ENCODE results near the gene FLOT1. TPM values are rescaled to one million over a fixed set of nuclear protein-coding genes. Genes with fewer than 3 reads are reported as not detected.

Gene FLOT1
- total and polyA plus RNA-seq, 2 of the 13 experiments (the other 11 are each of a cell fraction or from before 2014, with no cell fraction given), result 82.3 to 130 TPM

DNA sequence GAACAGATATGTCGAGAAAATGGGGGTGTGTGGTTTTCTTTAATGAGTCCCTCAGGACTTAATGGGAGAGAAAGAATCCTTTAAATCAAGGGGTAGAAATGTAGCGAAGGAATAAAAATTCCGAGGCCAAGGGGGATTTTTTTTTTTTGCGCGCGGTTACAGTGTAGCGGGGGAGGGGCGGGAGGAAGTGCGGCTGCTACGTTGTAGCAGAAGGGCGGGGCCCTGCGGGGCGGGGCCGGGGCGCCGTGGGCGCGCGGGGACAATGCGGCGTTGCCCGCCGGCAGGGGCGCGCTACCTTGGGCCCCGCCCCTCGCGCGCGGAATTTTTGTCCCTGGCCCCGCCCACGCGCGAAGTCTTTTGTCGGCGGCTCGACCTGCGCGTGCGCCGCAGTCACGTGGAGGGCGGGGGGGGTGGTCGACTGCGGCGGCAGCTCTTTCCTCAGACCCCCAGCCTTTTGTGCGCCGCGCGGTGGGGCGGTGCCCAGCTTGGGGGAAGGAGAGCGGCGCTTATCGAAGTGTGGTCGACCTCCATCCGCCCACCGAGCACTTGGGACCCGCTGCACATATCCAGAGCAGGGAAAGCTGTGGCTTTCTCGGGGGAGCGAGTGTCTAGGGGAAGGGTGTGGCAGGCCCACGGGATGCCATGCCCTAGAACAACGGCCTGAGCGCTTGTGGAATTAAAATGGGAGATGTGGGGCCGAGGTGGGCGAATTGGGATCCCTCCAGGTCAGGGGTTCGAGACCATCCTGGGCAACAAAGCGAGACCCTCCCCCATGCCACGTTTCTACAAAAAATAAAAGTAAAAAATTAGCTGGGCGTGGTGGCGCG lies 21.1 kb downstream of the FLOT1 start (continued):
- no peak; the same call in 1 of the 2 replicates for TF ChIP-seq ZNF3 (CRISPR knock-in tag; IDR thresholded peaks at IDR 0.05)
- peak; percentile 26; the same call in 1 of the 2 replicates for TF ChIP-seq ZNF777 (CRISPR knock-in tag; IDR thresholded peaks at IDR 0.05)
- TF ChIP-seq ZNF577 (CRISPR knock-in tag; IDR thresholded peaks at IDR 0.05; ENCODE audit: borderline replicate concordance, low read depth), result no peak; the same call in 1 of the 2 replicates
- TF ChIP-seq ZNF557 (CRISPR knock-in tag; IDR thresholded peaks at IDR 0.05), result 0 out of 2 replicates have a peak, but pooled peaks have one; percentile 46
- TF ChIP-seq ZFP82 (CRISPR knock-in tag; IDR thresholded peaks at IDR 0.05; ENCODE audit: borderline replicate concordance), result 0 out of 2 replicates have a peak, but pooled peaks have one; percentile 6
- no peak for TF ChIP-seq NCOA5 (CRISPR knock-in tag; IDR thresholded peaks at IDR 0.05)
- peak; percentile 45 for TF ChIP-seq HNRNPLL (IDR thresholded peaks at IDR 0.05; ENCODE audit: low read depth, low read length, poor library complexity, severe bottlenecking)
- peak; percentile 77 for TF ChIP-seq SP5 (CRISPR knock-in tag; IDR thresholded peaks at IDR 0.05; ENCODE audit: borderline replicate concordance, low read depth)
- no peak for TF ChIP-seq PLSCR1 (CRISPR knock-in tag; IDR thresholded peaks at IDR 0.05; ENCODE audit: borderline replicate concordance)
- no peak; the same call in 1 of the 2 replicates for TF ChIP-seq ZNF558 (CRISPR knock-in tag; IDR thresholded peaks at IDR 0.05; ENCODE audit: borderline replicate concordance)
- no peak for TF ChIP-seq SYNCRIP (IDR thresholded peaks at IDR 0.05; ENCODE audit: insufficient read depth, low read depth, low read length)
- no peak for TF ChIP-seq ELK4 (CRISPR knock-in tag; IDR thresholded peaks at IDR 0.05; ENCODE audit: borderline replicate concordance)
- TF ChIP-seq TIGD3 (CRISPR knock-in tag; IDR thresholded peaks at IDR 0.05; ENCODE audit: borderline replicate concordance), result no peak
- no peak for TF ChIP-seq ZBTB25 (CRISPR knock-in tag; IDR thresholded peaks at IDR 0.05)
- 0 out of 2 replicates have a peak, but pooled peaks have one; percentile 49 for TF ChIP-seq MTF2 (CRISPR knock-in tag; IDR thresholded peaks at IDR 0.05; ENCODE audit: borderline replicate concordance)
- no peak for TF ChIP-seq RARA (CRISPR knock-in tag; IDR thresholded peaks at IDR 0.05)
- TF ChIP-seq, protein P1, sequence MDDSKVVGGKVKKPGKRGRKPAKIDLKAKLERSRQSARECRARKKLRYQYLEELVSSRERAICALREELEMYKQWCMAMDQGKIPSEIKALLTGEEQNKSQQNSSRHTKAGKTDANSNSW (CRISPR knock-in tag; IDR thresholded peaks at IDR 0.05; ENCODE audit: borderline replicate concordance), result no peak
- peak; percentile 66 for TF ChIP-seq KAT8 (CRISPR knock-in tag; IDR thresholded peaks at IDR 0.05)
- peak; percentile 80 for TF ChIP-seq CHD2 (IDR thresholded peaks at IDR 0.05; ENCODE audit: low read depth, low read length)
- no peak for TF ChIP-seq JDP2 (CRISPR knock-in tag; IDR thresholded peaks at IDR 0.05; ENCODE audit: borderline replicate concordance)
- TF ChIP-seq TEAD2 (CRISPR knock-in tag; IDR thresholded peaks at IDR 0.05), result 0 out of 2 replicates have a peak, but pooled peaks have one; percentile 58
- TF ChIP-seq MLLT10 (CRISPR knock-in tag; IDR thresholded peaks at IDR 0.05), result no peak
- TF ChIP-seq, protein P2, sequence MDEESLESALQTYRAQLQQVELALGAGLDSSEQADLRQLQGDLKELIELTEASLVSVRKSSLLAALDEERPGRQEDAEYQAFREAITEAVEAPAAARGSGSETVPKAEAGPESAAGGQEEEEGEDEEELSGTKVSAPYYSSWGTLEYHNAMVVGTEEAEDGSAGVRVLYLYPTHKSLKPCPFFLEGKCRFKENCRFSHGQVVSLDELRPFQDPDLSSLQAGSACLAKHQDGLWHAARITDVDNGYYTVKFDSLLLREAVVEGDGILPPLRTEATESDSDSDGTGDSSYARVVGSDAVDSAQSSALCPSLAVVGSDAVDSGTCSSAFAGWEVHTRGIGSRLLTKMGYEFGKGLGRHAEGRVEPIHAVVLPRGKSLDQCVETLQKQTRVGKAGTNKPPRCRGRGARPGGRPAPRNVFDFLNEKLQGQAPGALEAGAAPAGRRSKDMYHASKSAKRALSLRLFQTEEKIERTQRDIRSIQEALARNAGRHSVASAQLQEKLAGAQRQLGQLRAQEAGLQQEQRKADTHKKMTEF (CRISPR knock-in tag; IDR thresholded peaks at IDR 0.05), result peak; percentile 61; the same call in 1 of the 2 replicates
